ENCODE results near the gene DDI1.
A peak's percentile ranks its signal among the peaks of the same experiment; 100 is the strongest.

The DDI1 gene

GRCh38 chr11:104036588-104036987, at the start of gene DDI1:
DDI1 (plus strand) TSS chr11:104036640; CDS start chr11:104036823, 183 bp downstream.
- no peak for DNase-seq (ENCODE audit: low read depth)

GRCh38 chr11:103987629-103988594, 48.5 kb upstream of the DDI1 start:
- no peak for DNase-seq (ENCODE audit: low read depth)

- DNase-seq (ENCODE audit: low read depth) = no peak
Measured at GRCh38 chr11:103988595-103988969, 47.9 kb upstream of the DDI1 start.

GRCh38 chr11:103993507-103993906, 42.9 kb upstream of the DDI1 start:
- DNase-seq (ENCODE audit: low read depth) = no peak

- DNase-seq (ENCODE audit: low read depth) = no peak
Measured at GRCh38 chr11:103994094-103994493, 42.3 kb upstream of the DDI1 start.

- DNase-seq (ENCODE audit: low read depth) = no peak
Measured at GRCh38 chr11:103994518-103994917, 41.9 kb upstream of the DDI1 start.

GRCh38 chr11:103995896-103996295, 40.5 kb upstream of the DDI1 start:
- DNase-seq (ENCODE audit: low read depth) = no peak

- DNase-seq (ENCODE audit: low read depth) = no peak
Measured at GRCh38 chr11:103997082-103997481, 39.4 kb upstream of the DDI1 start.

- DNase-seq (ENCODE audit: low read depth) = no peak
Measured at GRCh38 chr11:103998826-103999508, 37.5 kb upstream of the DDI1 start.

- DNase-seq (ENCODE audit: low read depth) = no peak
Measured at GRCh38 chr11:104000798-104001197, 35.6 kb upstream of the DDI1 start.

GRCh38 chr11:104001561-104002056, 34.8 kb upstream of the DDI1 start:
- DNase-seq (ENCODE audit: low read depth) = no peak

GRCh38 chr11:104003491-104003890, 32.9 kb upstream of the DDI1 start:
- DNase-seq (ENCODE audit: low read depth) = no peak

GRCh38 chr11:104005234-104005855, 31.1 kb upstream of the DDI1 start:
- no peak for DNase-seq (ENCODE audit: low read depth)

GRCh38 chr11:104009744-104010143, 26.7 kb upstream of the DDI1 start:
- DNase-seq (ENCODE audit: low read depth) = no peak

GRCh38 chr11:104011044-104011443, 25.4 kb upstream of the DDI1 start:
- no peak for DNase-seq (ENCODE audit: low read depth)

- no peak for DNase-seq (ENCODE audit: low read depth)
Measured at GRCh38 chr11:104015649-104016415, 20.6 kb upstream of the DDI1 start.

- DNase-seq (ENCODE audit: low read depth) = no peak
Measured at GRCh38 chr11:104024572-104024971, 11.9 kb upstream of the DDI1 start.

- no peak for DNase-seq (ENCODE audit: low read depth)
Measured at GRCh38 chr11:104028476-104029263, 7.8 kb upstream of the DDI1 start.

GRCh38 chr11:104033134-104033533, 3.3 kb upstream of the DDI1 start:
- DNase-seq (ENCODE audit: low read depth) = peak; percentile 45

- no peak for DNase-seq (ENCODE audit: low read depth)
Measured at GRCh38 chr11:104033561-104033960, 2.9 kb upstream of the DDI1 start.

- no peak for DNase-seq (ENCODE audit: low read depth)
Measured at GRCh38 chr11:104036995-104037394, 555 bp downstream of the DDI1 start.

Data from HS-5 (cell line).